NCI-H748 (cell line): ENCODE results near the gene ABCG2.
A peak's percentile ranks its signal among the peaks of the same experiment; 100 is the strongest.
"Not testable (repeated sequence)": the region's sequence is repeated elsewhere in the genome, so short reads cannot be mapped to it uniquely, and the experiment has no call there.

ENCODE experiments used
- DNase-seq: peaks from one replicate; lab custom pipeline; 2025; ENCODE audit not compliant: unreplicated experiment; lab: John Stamatoyannopoulos, UW

ABCG2 gene

GRCh38 chr4:88169298-88169697 lies 10.9 kb upstream of the ABCG2 start:
- DNase-seq: no peak

- no peak for DNase-seq
These were observed 8.2 kb upstream of the ABCG2 start for GRCh38 chr4:88166608-88167007.

GRCh38 chr4:88163336-88163735 lies 4.9 kb upstream of the ABCG2 start:
- DNase-seq: no peak

- no peak for DNase-seq
These were observed 4.2 kb upstream of the ABCG2 start for GRCh38 chr4:88162626-88163025.

GRCh38 chr4:88159229-88159725 lies 838 bp upstream of the ABCG2 start:
- DNase-seq: peak; percentile 26

- no peak for DNase-seq
These were observed 376 bp downstream of the ABCG2 start for GRCh38 chr4:88158038-88158488.

GRCh38 chr4:88152331-88152730 lies 6.1 kb downstream of the ABCG2 start:
- DNase-seq: not testable (repeated sequence)

- no peak for DNase-seq
These were observed 9.9 kb downstream of the ABCG2 start for GRCh38 chr4:88148560-88148959.

- DNase-seq: no peak
These were observed 10.6 kb downstream of the ABCG2 start for GRCh38 chr4:88147799-88148217.

- DNase-seq: no peak
These were observed 11.5 kb downstream of the ABCG2 start for GRCh38 chr4:88146891-88147290.

- DNase-seq: no peak
These were observed 13.6 kb downstream of the ABCG2 start for GRCh38 chr4:88144866-88145300.

GRCh38 chr4:88144048-88144447 lies 14.4 kb downstream of the ABCG2 start:
- DNase-seq: no peak

GRCh38 chr4:88143504-88143903 lies 14.9 kb downstream of the ABCG2 start:
- DNase-seq: no peak

GRCh38 chr4:88138561-88138960 lies 19.9 kb downstream of the ABCG2 start:
- DNase-seq: no peak

- no peak for DNase-seq
These were observed 21.3 kb downstream of the ABCG2 start for GRCh38 chr4:88137112-88137511.

- no peak for DNase-seq
These were observed 22.2 kb downstream of the ABCG2 start for GRCh38 chr4:88136249-88136648.

- DNase-seq: no peak
These were observed 23.1 kb downstream of the ABCG2 start for GRCh38 chr4:88135356-88135663.

- DNase-seq: no peak
These were observed 23.7 kb downstream of the ABCG2 start for GRCh38 chr4:88134536-88135355.

GRCh38 chr4:88134111-88134510 lies 24.3 kb downstream of the ABCG2 start:
- DNase-seq: no peak

- no peak for DNase-seq
These were observed 27.7 kb downstream of the ABCG2 start for GRCh38 chr4:88130544-88131305.

- DNase-seq: no peak
These were observed 28.4 kb downstream of the ABCG2 start for GRCh38 chr4:88130003-88130402.

- DNase-seq: not testable (repeated sequence)
These were observed 36.2 kb downstream of the ABCG2 start for GRCh38 chr4:88122260-88122659.
